ENCODE measurements around the gene PGAP6.

PGAP6 gene

DNA sequence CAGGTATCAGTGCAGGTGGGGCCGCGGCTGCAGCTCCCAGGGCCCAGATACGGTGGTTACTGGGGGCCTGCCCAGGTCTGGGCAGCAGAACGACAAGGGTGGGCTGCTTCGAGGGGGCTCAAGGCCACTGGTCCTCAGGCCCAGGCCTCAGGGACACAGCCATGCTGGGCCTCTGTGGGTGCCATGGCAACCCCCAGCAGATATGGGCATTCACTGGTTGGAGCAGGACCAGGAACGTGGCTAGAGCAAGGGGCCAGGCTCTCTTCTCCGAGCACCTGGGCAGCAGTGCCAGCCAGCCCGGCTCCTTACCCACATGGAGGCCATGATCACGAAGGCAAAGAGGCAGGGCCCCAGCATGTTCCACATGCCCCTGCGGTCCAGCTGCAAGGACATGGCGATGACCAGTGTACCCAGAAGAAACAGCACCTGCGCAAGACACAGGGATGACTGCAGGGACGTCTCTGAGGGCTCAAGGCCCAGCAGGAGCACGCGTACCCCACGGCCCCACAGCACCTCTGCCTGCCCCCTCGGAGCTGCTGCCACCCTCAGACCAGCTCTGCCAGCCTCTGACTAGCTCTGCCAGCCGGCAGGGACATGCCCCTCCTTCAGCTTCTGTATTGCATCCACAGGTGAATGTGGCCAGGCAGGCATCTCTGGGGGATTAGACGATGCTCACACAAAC is 9.3 kb downstream of the PGAP6 start:
- TF ChIP-seq, protein P1, sequence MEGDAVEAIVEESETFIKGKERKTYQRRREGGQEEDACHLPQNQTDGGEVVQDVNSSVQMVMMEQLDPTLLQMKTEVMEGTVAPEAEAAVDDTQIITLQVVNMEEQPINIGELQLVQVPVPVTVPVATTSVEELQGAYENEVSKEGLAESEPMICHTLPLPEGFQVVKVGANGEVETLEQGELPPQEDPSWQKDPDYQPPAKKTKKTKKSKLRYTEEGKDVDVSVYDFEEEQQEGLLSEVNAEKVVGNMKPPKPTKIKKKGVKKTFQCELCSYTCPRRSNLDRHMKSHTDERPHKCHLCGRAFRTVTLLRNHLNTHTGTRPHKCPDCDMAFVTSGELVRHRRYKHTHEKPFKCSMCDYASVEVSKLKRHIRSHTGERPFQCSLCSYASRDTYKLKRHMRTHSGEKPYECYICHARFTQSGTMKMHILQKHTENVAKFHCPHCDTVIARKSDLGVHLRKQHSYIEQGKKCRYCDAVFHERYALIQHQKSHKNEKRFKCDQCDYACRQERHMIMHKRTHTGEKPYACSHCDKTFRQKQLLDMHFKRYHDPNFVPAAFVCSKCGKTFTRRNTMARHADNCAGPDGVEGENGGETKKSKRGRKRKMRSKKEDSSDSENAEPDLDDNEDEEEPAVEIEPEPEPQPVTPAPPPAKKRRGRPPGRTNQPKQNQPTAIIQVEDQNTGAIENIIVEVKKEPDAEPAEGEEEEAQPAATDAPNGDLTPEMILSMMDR (conservative IDR thresholded peaks at IDR 0.05; ENCODE audit: low read length): no peak
- no peak overlapping the region for H3K4me3 ChIP-seq (ENCODE audit: low read length)
- DNase-seq (ENCODE audit: low read depth): no peak

DNA sequence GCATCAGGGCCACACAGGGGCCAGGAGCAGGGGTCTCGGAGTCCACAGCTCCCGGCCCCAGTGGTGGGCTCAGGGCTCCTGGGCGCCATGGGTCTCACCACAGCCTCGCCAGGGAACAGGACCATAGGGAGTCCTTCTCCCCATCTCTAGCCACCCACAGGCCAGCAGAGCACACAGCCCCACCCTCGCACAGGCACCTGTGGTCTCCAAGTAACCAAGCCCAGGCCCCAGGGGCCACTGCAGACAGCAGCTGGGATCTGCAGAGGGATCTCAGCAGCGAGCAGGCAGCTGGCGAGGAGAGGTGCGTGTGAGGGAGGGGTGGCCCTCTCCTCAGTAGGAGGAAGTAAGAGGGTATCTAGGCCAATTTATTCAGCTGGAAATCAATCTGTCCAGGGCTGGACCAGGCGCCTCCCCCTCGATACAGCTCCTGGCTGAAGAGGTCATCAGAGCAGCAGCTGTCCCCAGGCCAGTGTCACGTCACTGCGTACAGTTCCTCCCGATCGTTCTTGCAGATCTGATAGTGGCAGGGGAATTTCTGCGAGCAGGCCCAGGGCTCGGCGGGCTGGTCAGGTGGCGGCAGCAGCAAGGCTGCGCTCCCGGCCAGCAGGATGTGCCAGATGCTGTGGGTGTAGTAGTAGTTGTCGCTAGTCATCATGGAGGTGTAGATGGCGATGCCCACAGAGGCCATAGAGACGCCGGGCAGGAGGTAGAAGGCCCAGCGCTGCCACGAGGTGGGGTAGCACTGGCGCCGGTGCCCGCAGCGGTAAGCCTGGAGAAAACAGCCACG is 10.1 kb downstream of the PGAP6 start:
- no peak for DNase-seq (ENCODE audit: low read depth)
- no peak overlapping the region for H3K4me3 ChIP-seq (ENCODE audit: low read length)
- TF ChIP-seq, protein P1 (conservative IDR thresholded peaks at IDR 0.05; ENCODE audit: low read length): no peak

DNA sequence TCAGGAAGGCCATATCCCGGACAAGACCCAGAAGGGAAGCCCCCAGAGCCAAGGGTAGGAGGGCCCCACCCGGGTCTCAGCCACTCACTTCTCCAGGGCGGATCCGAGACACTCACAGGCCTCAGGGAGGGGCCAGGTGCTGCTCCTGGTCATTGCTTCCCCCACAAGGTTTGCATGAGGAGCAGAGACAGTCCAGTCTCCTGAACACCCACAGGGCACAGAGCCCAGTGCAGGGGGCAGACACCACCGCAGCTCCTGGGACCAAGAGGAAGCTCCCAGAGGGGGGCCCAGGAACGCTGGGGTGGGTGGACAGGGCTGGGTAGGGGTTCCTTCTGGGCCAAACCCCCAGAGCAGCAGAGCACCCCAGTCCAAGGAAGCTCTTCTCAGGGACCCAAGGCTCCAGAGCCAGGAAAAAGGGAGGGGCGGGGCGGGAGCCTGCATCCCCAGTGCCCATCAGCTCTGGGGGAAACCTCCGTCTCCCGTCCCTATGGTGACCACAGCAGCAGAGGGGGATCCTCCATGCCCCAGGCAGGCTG is 10.7 kb downstream of the PGAP6 start:
- DNase-seq (ENCODE audit: low read depth): no peak
- TF ChIP-seq, protein P1 (conservative IDR thresholded peaks at IDR 0.05; ENCODE audit: low read length): no peak
- H3K4me3 ChIP-seq (ENCODE audit: low read length): peak overlapping the region; percentile 31

DNA sequence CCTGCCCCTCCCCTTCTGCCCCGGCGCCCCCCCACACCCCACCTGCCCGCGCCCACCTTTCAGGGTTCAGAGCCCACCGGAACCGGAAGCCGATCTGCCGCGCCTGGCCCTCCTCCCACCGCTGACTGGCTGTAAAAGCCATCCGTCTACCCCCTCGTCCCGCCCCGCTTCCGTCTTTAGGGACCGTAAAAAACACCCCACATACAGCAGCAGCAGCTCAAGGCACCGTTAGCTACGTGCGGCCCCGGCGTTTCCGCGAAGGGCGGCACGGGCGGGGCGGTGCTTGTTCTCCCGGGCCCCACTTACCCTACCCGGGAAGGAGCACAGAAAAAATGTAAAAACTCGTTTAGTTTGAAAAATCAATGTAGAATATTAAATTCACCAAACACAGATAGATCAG is 11.3 kb downstream of the PGAP6 start, which contains the start of gene MRPL28:
TSS of gene MRPL28 (minus strand) at position 96 of the 400 bp plus-strand sequence. CDS start 320 bp downstream, outside the sequence.
- TF ChIP-seq, protein P1 (conservative IDR thresholded peaks at IDR 0.05; ENCODE audit: low read length): no peak
- H3K4me3 ChIP-seq (ENCODE audit: low read length): peak within 1 kb of the TSS; percentile 45
- DNase-seq (ENCODE audit: low read depth): peak; percentile 97

DNA sequence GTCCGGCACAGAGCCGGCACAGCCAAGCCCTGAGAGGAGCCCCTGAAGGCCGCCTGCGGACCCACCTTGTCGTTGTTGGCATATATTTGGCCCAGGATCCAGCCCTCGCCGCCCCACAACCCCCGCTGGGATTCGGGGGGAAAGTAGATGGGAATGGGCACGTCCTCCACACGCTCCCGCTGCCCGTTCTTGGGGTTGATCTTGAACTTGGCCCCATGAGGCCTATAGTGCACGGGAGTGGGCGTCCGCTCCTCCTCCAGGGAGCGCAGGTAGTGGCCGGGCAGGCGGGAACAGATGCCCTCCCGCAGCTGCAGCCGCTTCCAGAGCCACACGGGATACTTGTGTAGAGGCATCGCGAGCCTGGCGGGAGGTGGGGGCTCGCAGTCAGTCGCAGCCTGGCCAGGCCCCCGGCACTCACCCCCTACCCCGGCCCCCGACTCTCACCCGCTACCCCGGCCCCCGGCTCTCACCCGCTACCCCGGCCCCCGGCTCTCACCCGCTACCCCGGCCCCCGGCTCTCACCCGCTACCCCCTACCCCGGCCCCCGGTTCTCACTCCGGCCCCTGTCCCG is 11.8 kb downstream of the PGAP6 start:
- H3K4me3 ChIP-seq (ENCODE audit: low read length): peak overlapping the region; percentile 45
- TF ChIP-seq, protein P1 (conservative IDR thresholded peaks at IDR 0.05; ENCODE audit: low read length): no peak
- DNase-seq (ENCODE audit: low read depth): no peak

DNA sequence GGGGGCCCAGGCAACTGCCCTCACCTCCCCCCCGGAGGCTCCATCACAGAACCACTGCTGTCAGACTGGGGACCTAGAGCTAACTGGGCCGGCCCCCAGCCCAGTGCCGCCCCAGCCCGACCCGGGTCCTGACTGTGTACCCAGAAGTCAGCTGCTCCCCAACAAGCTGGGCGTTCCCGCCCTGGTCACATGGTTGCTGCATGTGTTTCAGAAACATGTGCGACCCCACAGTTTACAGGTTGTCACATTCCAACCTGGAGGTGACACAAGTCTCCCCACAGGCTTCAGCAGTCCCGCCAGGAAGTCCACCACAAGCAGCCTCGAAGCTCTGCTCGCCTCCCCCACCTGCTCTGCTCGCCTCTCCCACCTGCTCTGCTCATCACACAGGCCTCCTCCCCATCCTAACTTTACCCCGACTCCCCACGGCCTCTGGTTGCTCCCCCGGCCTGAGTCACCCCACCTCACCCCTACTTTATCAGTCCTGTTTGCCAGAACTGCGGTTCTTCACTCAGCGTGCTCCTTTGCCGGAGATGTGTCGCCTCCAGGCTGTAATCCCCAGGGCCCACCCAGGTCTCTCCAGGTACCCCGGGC is 12.4 kb downstream of the PGAP6 start:
- TF ChIP-seq, protein P1 (conservative IDR thresholded peaks at IDR 0.05; ENCODE audit: low read length): no peak
- DNase-seq (ENCODE audit: low read depth): no peak
- H3K4me3 ChIP-seq (ENCODE audit: low read length): peak overlapping the region; percentile 45
